Spleen (tissue), 11 donors: ENCODE results near the gene XBP1. TPM values are rescaled to one million over a fixed set of nuclear protein-coding genes. Genes with fewer than 3 reads are reported as not detected.
"Not testable (repeated sequence)": the region's sequence is repeated elsewhere in the genome, so short reads cannot be mapped to it uniquely, and the experiment has no call there.

Experiments
- DNase-seq: peaks from one replicate; pipeline ENCODE4 v3.0.0-alpha.2; 2020
- H3K27ac ChIP-seq, 8 donors: fragments of 200-600 bp; sonication (generic) in 7 of 8; 1 replicate in 4 of 8; 2 replicates in 4 of 8; pipeline versions ENCODE4 v1.5.0 to v1.8.0; 2016 to 2021; ENCODE audit warnings: inconsistent platforms in 4 of 8, mild to moderate bottlenecking in 4 of 8, moderate library complexity in 1 of 8
- H3K27me3 ChIP-seq, 7 donors: fragments of 200-600 bp; sonication (generic) in 6 of 7; replicated peaks in 1 of 7; 1 replicate in 4 of 7; 2 replicates in 3 of 7; pipeline versions ENCODE4 v1.5.0 to v1.8.0; 2016 to 2021; ENCODE audit warnings: inconsistent platforms in 3 of 7, mild to moderate bottlenecking in 1 of 7
- H3K36me3 ChIP-seq, 6 donors: fragments of 200-600 bp; sonication (generic) in 5 of 6; 1 replicate in 4 of 6; 2 replicates in 2 of 6; pipeline versions ENCODE4 v1.5.0 to v1.8.0; 2016 to 2021; ENCODE audit warnings: inconsistent platforms in 2 of 6
- H3K4me1 ChIP-seq, 6 donors: fragments of 200-600 bp; sonication (generic) in 5 of 6; 1 replicate in 3 of 6; 2 replicates in 3 of 6; pipeline versions ENCODE4 v1.5.0 to v1.8.0; 2016 to 2021; ENCODE audit warnings: inconsistent platforms in 3 of 6
- H3K4me3 ChIP-seq, 8 donors: fragments of 200-600 bp; sonication (generic) in 7 of 8; 1 replicate in 4 of 8; 2 replicates in 4 of 8; pipeline versions ENCODE4 v1.5.0 to v1.8.0; 2016 to 2021; ENCODE audit warnings: inconsistent platforms in 4 of 8, mild to moderate bottlenecking in 4 of 8, moderate library complexity in 2 of 8
- H3K9me3 ChIP-seq, 8 donors: fragments of 200-600 bp; sonication (generic) in 7 of 8; 1 replicate in 4 of 8; 2 replicates in 4 of 8; pipeline versions ENCODE4 v1.5.0 to v1.8.0; 2016 to 2021; ENCODE audit warnings: inconsistent platforms in 4 of 8
- CTCF ChIP-seq, 11 experiments: fragments of 200-600 bp in 7 of 11; fragments of 450-650 bp in 4 of 11; sonication (generic) in 4 of 11; IDR thresholded peaks in 8 of 11; conservative IDR thresholded peaks in 3 of 11; 1 replicate in 7 of 11; 2 replicates in 4 of 11; pipeline versions ENCODE4 v1.4.0 to v1.8.0; 2016 to 2021; ENCODE audit warnings: antibody characterized with exemption in 11 of 11, inconsistent platforms in 4 of 11, mild to moderate bottlenecking in 1 of 11
- POLR2A ChIP-seq, 3 donors: fragments of 450-650 bp; IDR thresholded peaks; one replicate each; pipeline ENCODE4 v1.5.1; 2017; ENCODE audit warnings: antibody characterized with exemption in 3 of 3, mild to moderate bottlenecking in 1 of 3
- POLR2AphosphoS5 ChIP-seq, 3 donors: sonication (generic); formaldehyde crosslinking; IDR thresholded peaks; one replicate each; pipeline ENCODE4 v1.5.1; 2017; ENCODE audit warnings: antibody characterized with exemption in 3 of 3
- WGBS, 5 donors: extraction: QIAGEN DNeasy Blood & Tissue Kit in 3 of 5; methylation state at CpG; one replicate each; pipeline versions ENCODE4 v1.1.5 to v1.1.7; 2013 to 2018; 5-methylcytosine and 5-hydroxymethylcytosine counted together
- intact Hi-C: fragments of 100-400 bp; cut with DNase I; formaldehyde crosslinking; loops from one replicate; pipeline ENCODE4 v1.15.0; 2023; ENCODE audit warnings: low total_unique reads
- polyA plus RNA-seq, 3 donors: library from polyadenylated mRNA; stranded (reverse); fragments of 200-250 nt; gene quantifications; one replicate each; pipeline ENCODE4 v1.2.1, GENCODE V29; 2013
- total RNA-seq, 7 donors: library from RNA; depleted of rRNA in 3 of 7; stranded (reverse); fragments of >200 nt in 3 of 7; fragmentation: NEBNext Ultra II Directional in 4 of 7; extraction: Animal tissue kit (Norgen Biotek cat#: 25700) in 4 of 7; gene quantifications; one replicate each; pipeline versions ENCODE4 v1.1.0 to v1.2.1, GENCODE V29; 2016 to 2021
- donor health status: healthy with polysubstance abuse.
- donor health status: DM: no; HTN: no; CAD: no; lungs with moderate emphysema.
- donor health status: DM: no; HTN: no; CAD: no.
- donor health status: Bipolar disorder and iron deficiency.
- donor health status: healthy.
- donor health status: DM: no; HTN: no; CAD: no.
- donor health status: DM: yes; HTN: yes; CAD: no.

Gene XBP1
- total and polyA plus RNA-seq, 10 donors, result 26.8 to 703 (median 219) TPM

GRCh38 chr22:28768701-28769393 lies 31.5 kb downstream of the XBP1 start:
- DNase-seq, result no peak
- H3K27ac ChIP-seq, result no peak overlapping the region
- intact Hi-C loops, result no loop called here
- no peak for TF ChIP-seq CTCF (IDR thresholded peaks at IDR 0.05 in 8 of 11, conservative IDR thresholded peaks at IDR 0.05 in 3 of 11)
- H3K4me1 ChIP-seq, result peaks cover 0 to 14% (median 10%) of the 10 kb centered on the region in 6 donors
- no peak overlapping the region for H3K4me3 ChIP-seq
- WGBS, 5 donors, result 87 to 97% (median 90%) methylated on average over 6 of the region's 6 CpGs
- H3K27me3 ChIP-seq, result no peaks in the 10 kb centered on the region
- no peaks in the 10 kb centered on the region for H3K36me3 ChIP-seq
- peaks cover 0 to 8% (median 3%) of the 10 kb centered on the region in 8 donors for H3K9me3 ChIP-seq

DNA sequence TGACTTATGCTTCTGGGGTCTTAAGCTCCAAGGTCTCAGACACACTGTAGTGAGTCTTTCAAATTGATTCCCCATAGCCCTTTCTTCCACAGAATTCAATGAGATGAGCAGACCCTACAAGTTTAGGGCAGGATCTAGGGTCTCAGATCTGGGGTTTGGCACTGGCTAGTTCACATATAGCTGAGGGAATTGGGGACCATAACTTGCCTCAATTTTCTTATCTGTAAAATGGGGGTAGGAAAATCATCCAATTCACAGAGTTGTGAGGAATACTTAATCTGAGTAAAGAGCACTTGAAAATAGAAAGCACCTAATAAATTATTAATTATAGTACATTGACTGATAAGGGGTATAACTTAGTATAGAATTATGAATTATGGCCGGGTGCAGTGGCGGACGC lies 33.7 kb downstream of the XBP1 start:
- no peak for DNase-seq
- peaks cover 0 to 8% (median 3%) of the 10 kb centered on the region in 8 donors for H3K9me3 ChIP-seq
- no peaks in the 10 kb centered on the region for H3K27me3 ChIP-seq
- TF ChIP-seq CTCF (IDR thresholded peaks at IDR 0.05 in 8 of 11, conservative IDR thresholded peaks at IDR 0.05 in 3 of 11), result no peak
- no peak for TF ChIP-seq POLR2A (IDR thresholded peaks at IDR 0.05)
- TF ChIP-seq POLR2AphosphoS5 (IDR thresholded peaks at IDR 0.05), result no peak
- H3K27ac ChIP-seq, result no peak overlapping the region
- no peaks in the 10 kb centered on the region for H3K36me3 ChIP-seq
- H3K4me3 ChIP-seq, result no peak overlapping the region
- 83 to 99% (median 95%) methylated on average over 3 of the region's 3 CpGs for WGBS, 5 donors
- intact Hi-C loops, result no loop called here
- no peaks in the 10 kb centered on the region for H3K4me1 ChIP-seq

DNA sequence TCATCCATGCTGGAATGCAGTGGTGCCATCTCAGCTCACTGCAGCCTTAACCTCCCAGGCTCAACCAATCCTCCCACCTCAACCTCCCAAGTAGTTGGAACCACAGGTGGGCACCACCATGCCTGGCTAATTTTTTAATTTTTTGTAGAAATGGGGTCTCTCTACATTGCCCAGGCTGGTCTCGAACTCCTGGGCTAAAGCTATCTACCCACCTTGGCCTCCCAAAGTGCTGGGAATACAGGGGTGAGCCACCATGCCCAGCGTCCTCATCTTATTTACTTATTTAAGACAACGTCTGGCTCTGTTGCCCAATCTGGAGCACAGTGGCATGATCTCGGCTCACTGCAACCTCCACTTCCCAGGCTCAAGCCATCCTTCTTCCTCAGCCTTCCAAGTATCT lies 38.4 kb downstream of the XBP1 start:
- 82 to 99% (median 91%) methylated on average over 4 of the region's 4 CpGs for WGBS, 5 donors
- H3K27ac ChIP-seq, intact Hi-C loops, H3K27me3 ChIP-seq, H3K4me3 ChIP-seq, H3K9me3 ChIP-seq: not testable (repeated sequence)
- H3K36me3 ChIP-seq, result peaks cover 0 to 11% (median 2%) of the 10 kb centered on the region in 6 donors
- peaks cover 0 to 20% (median 12%) of the 10 kb centered on the region in 6 donors for H3K4me1 ChIP-seq
- peak; percentile 29 for DNase-seq

- Histone ChIP-seq H3K9me3 (no peaks in the 10 kb centered on the region), H3K4me3 (no peak overlapping the region), H3K36me3 (peaks cover 0 to 12% (median 2%) of the 10 kb centered on the region in 6 donors), H3K27me3 (no peaks in the 10 kb centered on the region), H3K27ac (no peak overlapping the region), H3K4me1 (peaks cover 0 to 20% (median 12%) of the 10 kb centered on the region in 6 donors)
- TF ChIP-seq CTCF (IDR thresholded peaks at IDR 0.05 in 8 of 11, conservative IDR thresholded peaks at IDR 0.05 in 3 of 11) (no peak), POLR2AphosphoS5 (IDR thresholded peaks at IDR 0.05) (no peak), POLR2A (IDR thresholded peaks at IDR 0.05) (no peak)
- WGBS, 5 donors, result 93 to 96% (median 95%) methylated on average over 10 of the region's 10 CpGs
- intact Hi-C loops, result no loop called here
- DNase-seq, result peak; percentile 23
These were observed 39.0 kb downstream of the XBP1 start for GRCh38 chr22:28761449-28761755.
